WTC11 (cell line): ENCODE measurements around the gene MITF. TPM values are rescaled to one million over a fixed set of nuclear protein-coding genes. Genes with fewer than 3 reads are reported as not detected.

Source experiments
- ATAC-seq: fragments of 200-7000 bp; cut with Tn5 transposase; 2 replicates; pipeline ENCODE4 v1.10.0; 2021; ENCODE audit warnings: mild to moderate bottlenecking, moderate library complexity
- CTCF ChIA-PET: fragments of 300-600 bp; sonication (Branson Sonifier 250); formaldehyde crosslinking; loops from one replicate; lab custom pipeline; 2021; ENCODE audit warnings: antibody characterized with exemption; lab: Charles Lee
- POLR2A ChIA-PET: fragments of 350-600 bp; sonication (Branson Sonifier 250); formaldehyde crosslinking; loops from one replicate; lab custom pipeline; 2021; ENCODE audit warnings: antibody characterized with exemption; lab: Charles Lee
- DNase-seq: peaks from one replicate; pipeline ENCODE4 v3.0.0; 2021; ENCODE audit warnings: low spot score
- H3K27ac Mint-ChIP-seq: 2 replicates; pipeline ENCODE4 v1.8.0; 2021; ENCODE audit warnings: mixed read lengths
- H3K27me3 Mint-ChIP-seq: 2 replicates; pipeline ENCODE4 v1.8.0; 2021; ENCODE audit warnings: low read depth, mild to moderate bottlenecking, moderate library complexity, mixed read lengths
- H3K36me3 Mint-ChIP-seq: 2 replicates; pipeline ENCODE4 v1.8.0; 2021; ENCODE audit warnings: mixed read lengths
- H3K4me1 Mint-ChIP-seq: 2 replicates; pipeline ENCODE4 v1.8.0; 2022; ENCODE audit warnings: mixed read lengths
- H3K4me3 Mint-ChIP-seq: 2 replicates; pipeline ENCODE4 v1.8.0; 2021; ENCODE audit warnings: mild to moderate bottlenecking, moderate library complexity, mixed read lengths
- H3K9me3 Mint-ChIP-seq: 2 replicates; pipeline ENCODE4 v1.8.0; 2021; ENCODE audit warnings: mixed read lengths
- CBFB ChIP-seq: sonication (generic); formaldehyde crosslinking; IDR thresholded peaks from 2 replicates; pipeline ENCODE4 v1.8.1; 2022; ENCODE audit warnings: mild to moderate bottlenecking, low read depth, missing genetic modification reagents
- CREB1 ChIP-seq: sonication (generic); formaldehyde crosslinking; IDR thresholded peaks from 2 replicates; pipeline ENCODE4 v1.8.0; 2023; ENCODE audit warnings: mild to moderate bottlenecking, missing genetic modification reagents
- E2F5 ChIP-seq: sonication (generic); formaldehyde crosslinking; IDR thresholded peaks from 2 replicates; pipeline ENCODE4 v1.8.1; 2022; ENCODE audit warnings: mild to moderate bottlenecking, moderate library complexity, missing genetic modification reagents
- ETV6 ChIP-seq: sonication (generic); formaldehyde crosslinking; IDR thresholded peaks from 2 replicates; pipeline ENCODE4 v1.8.1; 2022; ENCODE audit warnings: mild to moderate bottlenecking, missing genetic modification reagents
- HMGA2 ChIP-seq: fragments of 250-450 bp; sonication (Bioruptor Pico); IDR thresholded peaks from 2 replicates; pipeline ENCODE4 v1.4.0; 2021; ENCODE audit warnings: mild to moderate bottlenecking, moderate library complexity
- IRF2 ChIP-seq: sonication (generic); formaldehyde crosslinking; IDR thresholded peaks from 2 replicates; pipeline ENCODE4 v1.8.0; 2022; ENCODE audit warnings: low read depth, missing genetic modification reagents, borderline replicate concordance
- NFATC4 ChIP-seq: fragments of 250-450 bp; sonication (Bioruptor Pico); IDR thresholded peaks from 2 replicates; pipeline ENCODE4 v1.9.0; 2021; ENCODE audit warnings: mild to moderate bottlenecking
- NFYB ChIP-seq: sonication (generic); formaldehyde crosslinking; conservative IDR thresholded peaks from 2 replicates; pipeline ENCODE4 v1.8.0; 2022; ENCODE audit warnings: low read depth, missing genetic modification reagents
- PRRX2 ChIP-seq: fragments of 250-450 bp; sonication (Bioruptor Pico); IDR thresholded peaks from 2 replicates; pipeline ENCODE4 v1.8.0; 2021; ENCODE audit warnings: mild to moderate bottlenecking
- RELA ChIP-seq: sonication (generic); formaldehyde crosslinking; IDR thresholded peaks from 2 replicates; pipeline ENCODE4 v1.8.1; 2022; ENCODE audit warnings: missing genetic modification reagents, mild to moderate bottlenecking, borderline replicate concordance
- SOX15 ChIP-seq: fragments of 250-450 bp; sonication (Bioruptor Pico); IDR thresholded peaks from 2 replicates; pipeline ENCODE4 v1.9.0; 2021; ENCODE audit warnings: mild to moderate bottlenecking
- TEAD1 ChIP-seq: sonication (generic); formaldehyde crosslinking; IDR thresholded peaks from 2 replicates; pipeline ENCODE4 v1.8.0; 2022; ENCODE audit warnings: mild to moderate bottlenecking, missing genetic modification reagents
- TEAD4 ChIP-seq: sonication (generic); formaldehyde crosslinking; IDR thresholded peaks from 2 replicates; pipeline ENCODE4 v1.8.0; 2022; ENCODE audit warnings: mild to moderate bottlenecking, missing genetic modification reagents
- ZNF121 ChIP-seq: sonication (generic); formaldehyde crosslinking; IDR thresholded peaks from 2 replicates; pipeline ENCODE4 v1.8.0; 2023; ENCODE audit warnings: missing genetic modification reagents
- ZNF263 ChIP-seq: sonication (generic); formaldehyde crosslinking; IDR thresholded peaks from 2 replicates; pipeline ENCODE4 v1.8.1; 2022; ENCODE audit warnings: low read depth, mild to moderate bottlenecking, moderate library complexity, missing genetic modification reagents
- ZNF671 ChIP-seq: fragments of 250-450 bp; sonication (Bioruptor Pico); IDR thresholded peaks from 2 replicates; pipeline ENCODE4 v1.8.0; 2021; ENCODE audit warnings: mild to moderate bottlenecking
- total RNA-seq: library from RNA; stranded (reverse); gene quantifications from 3 replicates; pipeline ENCODE4 v1.2.3, GENCODE V29; 2021
- TF ChIP-seq, protein P1 (sequence below): sonication (generic); formaldehyde crosslinking; conservative IDR thresholded peaks from 2 replicates; pipeline ENCODE4 v1.8.1; 2023; ENCODE audit warnings: mild to moderate bottlenecking, low read depth, missing genetic modification reagents, moderate library complexity
- TF ChIP-seq, protein P2 (sequence below): sonication (generic); formaldehyde crosslinking; IDR thresholded peaks from 2 replicates; pipeline ENCODE4 v1.8.0; 2022; ENCODE audit warnings: missing genetic modification reagents
- TF ChIP-seq, protein P3 (sequence below): fragments of 250-450 bp; sonication (Bioruptor Pico); IDR thresholded peaks from 2 replicates; pipeline ENCODE4 v1.9.0; 2021; ENCODE audit warnings: moderate library complexity, mild to moderate bottlenecking, inconsistent platforms, borderline replicate concordance

The MITF gene
- total RNA-seq, 1 experiment from 2014 or later = 1.3 TPM

- no peaks in the 10 kb centered on the region for H3K36me3 Mint-ChIP-seq
- ATAC-seq = no peak
- TF ChIP-seq NFYB (no peak), NFATC4 (CRISPR knock-in tag) (no peak), ZNF671 (no peak), IRF2 (CRISPR knock-in tag) (no peak), TEAD4 (no peak), ZNF121 (no peak), ZNF263 (CRISPR knock-in tag) (no peak), CBFB (CRISPR knock-in tag) (no peak), HMGA2 (no peak), E2F5 (CRISPR knock-in tag) (no peak), ETV6 (CRISPR knock-in tag) (no peak), SOX15 (CRISPR knock-in tag) (no peak), CREB1 (CRISPR knock-in tag) (no peak)
- TF ChIP-seq, protein P1, sequence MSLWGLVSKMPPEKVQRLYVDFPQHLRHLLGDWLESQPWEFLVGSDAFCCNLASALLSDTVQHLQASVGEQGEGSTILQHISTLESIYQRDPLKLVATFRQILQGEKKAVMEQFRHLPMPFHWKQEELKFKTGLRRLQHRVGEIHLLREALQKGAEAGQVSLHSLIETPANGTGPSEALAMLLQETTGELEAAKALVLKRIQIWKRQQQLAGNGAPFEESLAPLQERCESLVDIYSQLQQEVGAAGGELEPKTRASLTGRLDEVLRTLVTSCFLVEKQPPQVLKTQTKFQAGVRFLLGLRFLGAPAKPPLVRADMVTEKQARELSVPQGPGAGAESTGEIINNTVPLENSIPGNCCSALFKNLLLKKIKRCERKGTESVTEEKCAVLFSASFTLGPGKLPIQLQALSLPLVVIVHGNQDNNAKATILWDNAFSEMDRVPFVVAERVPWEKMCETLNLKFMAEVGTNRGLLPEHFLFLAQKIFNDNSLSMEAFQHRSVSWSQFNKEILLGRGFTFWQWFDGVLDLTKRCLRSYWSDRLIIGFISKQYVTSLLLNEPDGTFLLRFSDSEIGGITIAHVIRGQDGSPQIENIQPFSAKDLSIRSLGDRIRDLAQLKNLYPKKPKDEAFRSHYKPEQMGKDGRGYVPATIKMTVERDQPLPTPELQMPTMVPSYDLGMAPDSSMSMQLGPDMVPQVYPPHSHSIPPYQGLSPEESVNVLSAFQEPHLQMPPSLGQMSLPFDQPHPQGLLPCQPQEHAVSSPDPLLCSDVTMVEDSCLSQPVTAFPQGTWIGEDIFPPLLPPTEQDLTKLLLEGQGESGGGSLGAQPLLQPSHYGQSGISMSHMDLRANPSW (CRISPR knock-in tag) = no peak
- no peak overlapping the region for H3K4me3 Mint-ChIP-seq
- no peak overlapping the region for H3K27ac Mint-ChIP-seq
- CTCF ChIA-PET = no interaction called here
- POLR2A ChIA-PET = no interaction called here
- H3K9me3 Mint-ChIP-seq = no peaks in the 10 kb centered on the region
- no peaks in the 10 kb centered on the region for H3K27me3 Mint-ChIP-seq
- H3K4me1 Mint-ChIP-seq = peaks cover 19% of the 10 kb centered on the region
- DNase-seq = no peak
Observed at GRCh38 chr3:69882560-69882959, 143.3 kb downstream of the MITF start.

- no peak overlapping the region for H3K27ac Mint-ChIP-seq
- H3K4me1 Mint-ChIP-seq = peaks cover 34% of the 10 kb centered on the region
- DNase-seq (no peak), ATAC-seq (no peak)
- POLR2A ChIA-PET = no interaction called here
- H3K9me3 Mint-ChIP-seq = no peaks in the 10 kb centered on the region
- H3K4me3 Mint-ChIP-seq = no peak overlapping the region
- no peaks in the 10 kb centered on the region for H3K36me3 Mint-ChIP-seq
- CTCF ChIA-PET = no interaction called here
- TF ChIP-seq PRRX2 (CRISPR knock-in tag) (no peak), TEAD1 (CRISPR knock-in tag) (no peak), RELA (CRISPR knock-in tag) (no peak)
- TF ChIP-seq, protein P2, sequence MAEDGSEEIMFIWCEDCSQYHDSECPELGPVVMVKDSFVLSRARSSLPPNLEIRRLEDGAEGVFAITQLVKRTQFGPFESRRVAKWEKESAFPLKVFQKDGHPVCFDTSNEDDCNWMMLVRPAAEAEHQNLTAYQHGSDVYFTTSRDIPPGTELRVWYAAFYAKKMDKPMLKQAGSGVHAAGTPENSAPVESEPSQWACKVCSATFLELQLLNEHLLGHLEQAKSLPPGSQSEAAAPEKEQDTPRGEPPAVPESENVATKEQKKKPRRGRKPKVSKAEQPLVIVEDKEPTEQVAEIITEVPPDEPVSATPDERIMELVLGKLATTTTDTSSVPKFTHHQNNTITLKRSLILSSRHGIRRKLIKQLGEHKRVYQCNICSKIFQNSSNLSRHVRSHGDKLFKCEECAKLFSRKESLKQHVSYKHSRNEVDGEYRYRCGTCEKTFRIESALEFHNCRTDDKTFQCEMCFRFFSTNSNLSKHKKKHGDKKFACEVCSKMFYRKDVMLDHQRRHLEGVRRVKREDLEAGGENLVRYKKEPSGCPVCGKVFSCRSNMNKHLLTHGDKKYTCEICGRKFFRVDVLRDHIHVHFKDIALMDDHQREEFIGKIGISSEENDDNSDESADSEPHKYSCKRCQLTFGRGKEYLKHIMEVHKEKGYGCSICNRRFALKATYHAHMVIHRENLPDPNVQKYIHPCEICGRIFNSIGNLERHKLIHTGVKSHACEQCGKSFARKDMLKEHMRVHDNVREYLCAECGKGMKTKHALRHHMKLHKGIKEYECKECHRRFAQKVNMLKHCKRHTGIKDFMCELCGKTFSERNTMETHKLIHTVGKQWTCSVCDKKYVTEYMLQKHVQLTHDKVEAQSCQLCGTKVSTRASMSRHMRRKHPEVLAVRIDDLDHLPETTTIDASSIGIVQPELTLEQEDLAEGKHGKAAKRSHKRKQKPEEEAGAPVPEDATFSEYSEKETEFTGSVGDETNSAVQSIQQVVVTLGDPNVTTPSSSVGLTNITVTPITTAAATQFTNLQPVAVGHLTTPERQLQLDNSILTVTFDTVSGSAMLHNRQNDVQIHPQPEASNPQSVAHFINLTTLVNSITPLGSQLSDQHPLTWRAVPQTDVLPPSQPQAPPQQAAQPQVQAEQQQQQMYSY (CRISPR knock-in tag) = no peak
- TF ChIP-seq, protein P3, sequence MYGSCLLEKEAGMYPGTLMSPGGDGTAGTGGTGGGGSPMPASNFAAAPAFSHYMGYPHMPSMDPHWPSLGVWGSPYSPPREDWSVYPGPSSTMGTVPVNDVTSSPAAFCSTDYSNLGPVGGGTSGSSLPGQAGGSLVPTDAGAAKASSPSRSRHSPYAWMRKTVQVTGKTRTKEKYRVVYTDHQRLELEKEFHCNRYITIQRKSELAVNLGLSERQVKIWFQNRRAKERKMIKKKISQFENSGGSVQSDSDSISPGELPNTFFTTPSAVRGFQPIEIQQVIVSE (CRISPR knock-in tag) = no peak
- peaks cover 31% of the 10 kb centered on the region for H3K27me3 Mint-ChIP-seq
Observed at GRCh38 chr3:69888040-69888942, 149.0 kb downstream of the MITF start.
